WTC11 (cell line): Measurements from ENCODE around the gene ARSA. TPM values are rescaled to one million over a fixed set of nuclear protein-coding genes. Genes with fewer than 3 reads are reported as not detected.

Experiments
- ATAC-seq: fragments of 200-7000 bp; cut with Tn5 transposase; 2 replicates; pipeline ENCODE4 v1.10.0; 2021; ENCODE audit warnings: mild to moderate bottlenecking, moderate library complexity
- CTCF ChIA-PET: fragments of 300-600 bp; sonication (Branson Sonifier 250); formaldehyde crosslinking; loops from one replicate; lab custom pipeline; 2021; ENCODE audit warnings: antibody characterized with exemption; lab: Charles Lee
- POLR2A ChIA-PET: fragments of 350-600 bp; sonication (Branson Sonifier 250); formaldehyde crosslinking; loops from one replicate; lab custom pipeline; 2021; ENCODE audit warnings: antibody characterized with exemption; lab: Charles Lee
- DNase-seq: peaks from one replicate; pipeline ENCODE4 v3.0.0; 2021; ENCODE audit warnings: low spot score
- H3K27ac Mint-ChIP-seq: 2 replicates; pipeline ENCODE4 v1.8.0; 2021; ENCODE audit warnings: mixed read lengths
- H3K27me3 Mint-ChIP-seq: 2 replicates; pipeline ENCODE4 v1.8.0; 2021; ENCODE audit warnings: low read depth, mild to moderate bottlenecking, moderate library complexity, mixed read lengths
- H3K36me3 Mint-ChIP-seq: 2 replicates; pipeline ENCODE4 v1.8.0; 2021; ENCODE audit warnings: mixed read lengths
- H3K4me1 Mint-ChIP-seq: 2 replicates; pipeline ENCODE4 v1.8.0; 2022; ENCODE audit warnings: mixed read lengths
- H3K4me3 Mint-ChIP-seq: 2 replicates; pipeline ENCODE4 v1.8.0; 2021; ENCODE audit warnings: mild to moderate bottlenecking, moderate library complexity, mixed read lengths
- H3K9me3 Mint-ChIP-seq: 2 replicates; pipeline ENCODE4 v1.8.0; 2021; ENCODE audit warnings: mixed read lengths
- ESRRA ChIP-seq: sonication (generic); formaldehyde crosslinking; IDR thresholded peaks from 2 replicates; pipeline ENCODE4 v1.8.1; 2022; ENCODE audit warnings: mild to moderate bottlenecking, missing genetic modification reagents, borderline replicate concordance
- FOXJ3 ChIP-seq: sonication (generic); formaldehyde crosslinking; IDR thresholded peaks from 2 replicates; pipeline ENCODE4 v1.9.0; 2021; ENCODE audit warnings: missing genetic modification reagents, mild to moderate bottlenecking, borderline replicate concordance
- FOXK1 ChIP-seq: sonication (generic); formaldehyde crosslinking; IDR thresholded peaks from 2 replicates; pipeline ENCODE4 v1.8.0; 2022; ENCODE audit warnings: mild to moderate bottlenecking, moderate library complexity, missing genetic modification reagents
- HMGA2 ChIP-seq: fragments of 250-450 bp; sonication (Bioruptor Pico); IDR thresholded peaks from 2 replicates; pipeline ENCODE4 v1.4.0; 2021; ENCODE audit warnings: mild to moderate bottlenecking, moderate library complexity
- JAZF1 ChIP-seq: fragments of 250-450 bp; sonication (Bioruptor Pico); IDR thresholded peaks from 2 replicates; pipeline ENCODE4 v1.9.0; 2021; ENCODE audit warnings: moderate library complexity, mild to moderate bottlenecking, inconsistent platforms
- JUN ChIP-seq: sonication (generic); formaldehyde crosslinking; IDR thresholded peaks from 2 replicates; pipeline ENCODE4 v1.8.0; 2023; ENCODE audit warnings: mild to moderate bottlenecking, missing genetic modification reagents
- NFYB ChIP-seq: sonication (generic); formaldehyde crosslinking; conservative IDR thresholded peaks from 2 replicates; pipeline ENCODE4 v1.8.0; 2022; ENCODE audit warnings: low read depth, missing genetic modification reagents
- ZBTB21 ChIP-seq: sonication (generic); formaldehyde crosslinking; IDR thresholded peaks from 2 replicates; pipeline ENCODE4 v1.8.1; 2023; ENCODE audit warnings: mild to moderate bottlenecking, missing genetic modification reagents, borderline replicate concordance
- ZNF317 ChIP-seq: sonication (generic); formaldehyde crosslinking; IDR thresholded peaks from 2 replicates; pipeline ENCODE4 v1.8.1; 2023; ENCODE audit warnings: low read depth, mild to moderate bottlenecking, moderate library complexity, missing genetic modification reagents, borderline replicate concordance
- ZNF396 ChIP-seq: fragments of 250-450 bp; sonication (Bioruptor Pico); IDR thresholded peaks from 2 replicates; pipeline ENCODE4 v1.8.0; 2021; ENCODE audit warnings: mild to moderate bottlenecking, moderate library complexity, borderline replicate concordance
- total RNA-seq: library from RNA; stranded (reverse); gene quantifications from 3 replicates; pipeline ENCODE4 v1.2.3, GENCODE V29; 2021
- TF ChIP-seq, protein P1 (sequence below): sonication (generic); formaldehyde crosslinking; IDR thresholded peaks from 2 replicates; pipeline ENCODE4 v1.8.1; 2023; ENCODE audit warnings: mild to moderate bottlenecking, missing genetic modification reagents, borderline replicate concordance
- TF ChIP-seq, protein P2 (sequence below): sonication (generic); formaldehyde crosslinking; IDR thresholded peaks from 2 replicates; pipeline ENCODE4 v1.8.1; 2023; ENCODE audit warnings: mild to moderate bottlenecking, missing genetic modification reagents, moderate library complexity
- TF ChIP-seq, protein P3 (sequence below): sonication (generic); formaldehyde crosslinking; IDR thresholded peaks from 2 replicates; pipeline ENCODE4 v1.8.1; 2023; ENCODE audit warnings: mild to moderate bottlenecking, missing genetic modification reagents
- TF ChIP-seq, protein P4 (sequence below): sonication (generic); formaldehyde crosslinking; IDR thresholded peaks from 2 replicates; pipeline ENCODE4 v1.8.1; 2022; ENCODE audit warnings: mild to moderate bottlenecking, moderate library complexity, missing genetic modification reagents
- TF ChIP-seq, protein P5 (sequence below): fragments of 200-600 bp; IDR thresholded peaks from 2 replicates; pipeline ENCODE4 v1.8.0; 2022; ENCODE audit warnings: antibody characterized with exemption
- TF ChIP-seq, protein P6 (sequence below): fragments of 250-450 bp; sonication (Bioruptor Pico); IDR thresholded peaks from 2 replicates; pipeline ENCODE4 v2.1.2; 2022; ENCODE audit warnings: mild to moderate bottlenecking, moderate library complexity
- TF ChIP-seq, protein P7 (sequence below): fragments of 250-450 bp; sonication (Bioruptor Pico); IDR thresholded peaks from 2 replicates; pipeline ENCODE4 v1.9.0; 2021; ENCODE audit warnings: moderate library complexity, mild to moderate bottlenecking, inconsistent platforms, borderline replicate concordance

The ARSA gene
- total RNA-seq, 1 experiment from 2014 or later = 18.8 TPM

DNA sequence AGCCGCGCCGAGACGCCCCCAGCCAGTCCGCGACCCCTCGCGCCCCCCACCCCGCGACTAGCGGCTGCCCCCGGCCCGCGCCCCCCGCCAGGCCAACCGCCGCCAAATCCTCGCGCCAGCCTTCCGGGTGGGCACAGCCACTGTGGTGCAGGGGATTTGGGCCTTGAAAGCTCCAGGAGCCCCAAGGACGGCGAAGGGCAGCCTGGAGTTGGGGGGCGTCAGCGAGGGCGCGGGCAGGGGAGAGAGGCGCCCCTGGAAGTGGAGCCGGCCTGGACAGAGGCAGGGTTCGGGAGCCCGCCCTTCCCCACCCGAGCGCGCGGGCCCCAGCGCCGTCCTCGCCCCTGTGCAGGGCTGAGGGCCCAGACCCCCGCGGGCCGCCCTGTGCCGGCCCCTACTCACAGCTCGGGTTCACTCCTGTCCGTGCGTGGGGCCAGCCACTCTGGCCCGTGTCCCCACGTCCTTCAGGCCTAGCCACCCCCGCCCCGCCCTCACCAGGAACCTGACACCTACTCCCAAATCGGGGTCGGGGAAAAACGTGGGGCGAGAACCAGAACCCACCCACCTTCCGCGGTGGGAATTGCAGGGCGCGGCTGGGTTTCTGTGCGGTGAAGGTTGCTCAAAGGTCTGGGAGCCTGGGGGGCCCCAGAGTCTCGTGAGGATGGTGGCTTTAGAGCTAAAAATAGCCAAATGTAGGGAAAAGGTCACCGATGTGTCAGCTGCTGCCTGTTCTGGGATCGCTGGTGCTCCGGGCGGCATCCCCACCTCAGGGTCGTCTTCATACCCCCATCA lies 49.8 kb downstream of the ARSA start, which contains the start of gene CPT1B (continued):
- TF ChIP-seq, protein P1, sequence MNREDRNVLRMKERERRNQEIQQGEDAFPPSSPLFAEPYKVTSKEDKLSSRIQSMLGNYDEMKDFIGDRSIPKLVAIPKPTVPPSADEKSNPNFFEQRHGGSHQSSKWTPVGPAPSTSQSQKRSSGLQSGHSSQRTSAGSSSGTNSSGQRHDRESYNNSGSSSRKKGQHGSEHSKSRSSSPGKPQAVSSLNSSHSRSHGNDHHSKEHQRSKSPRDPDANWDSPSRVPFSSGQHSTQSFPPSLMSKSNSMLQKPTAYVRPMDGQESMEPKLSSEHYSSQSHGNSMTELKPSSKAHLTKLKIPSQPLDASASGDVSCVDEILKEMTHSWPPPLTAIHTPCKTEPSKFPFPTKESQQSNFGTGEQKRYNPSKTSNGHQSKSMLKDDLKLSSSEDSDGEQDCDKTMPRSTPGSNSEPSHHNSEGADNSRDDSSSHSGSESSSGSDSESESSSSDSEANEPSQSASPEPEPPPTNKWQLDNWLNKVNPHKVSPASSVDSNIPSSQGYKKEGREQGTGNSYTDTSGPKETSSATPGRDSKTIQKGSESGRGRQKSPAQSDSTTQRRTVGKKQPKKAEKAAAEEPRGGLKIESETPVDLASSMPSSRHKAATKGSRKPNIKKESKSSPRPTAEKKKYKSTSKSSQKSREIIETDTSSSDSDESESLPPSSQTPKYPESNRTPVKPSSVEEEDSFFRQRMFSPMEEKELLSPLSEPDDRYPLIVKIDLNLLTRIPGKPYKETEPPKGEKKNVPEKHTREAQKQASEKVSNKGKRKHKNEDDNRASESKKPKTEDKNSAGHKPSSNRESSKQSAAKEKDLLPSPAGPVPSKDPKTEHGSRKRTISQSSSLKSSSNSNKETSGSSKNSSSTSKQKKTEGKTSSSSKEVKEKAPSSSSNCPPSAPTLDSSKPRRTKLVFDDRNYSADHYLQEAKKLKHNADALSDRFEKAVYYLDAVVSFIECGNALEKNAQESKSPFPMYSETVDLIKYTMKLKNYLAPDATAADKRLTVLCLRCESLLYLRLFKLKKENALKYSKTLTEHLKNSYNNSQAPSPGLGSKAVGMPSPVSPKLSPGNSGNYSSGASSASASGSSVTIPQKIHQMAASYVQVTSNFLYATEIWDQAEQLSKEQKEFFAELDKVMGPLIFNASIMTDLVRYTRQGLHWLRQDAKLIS (CRISPR knock-in tag) = no peak
- TF ChIP-seq JUN (CRISPR knock-in tag) (no peak), ESRRA (no peak), ZNF317 (CRISPR knock-in tag) (no peak), HMGA2 (CRISPR knock-in tag) (no peak), FOXK1 (no peak)
- TF ChIP-seq, protein P2, sequence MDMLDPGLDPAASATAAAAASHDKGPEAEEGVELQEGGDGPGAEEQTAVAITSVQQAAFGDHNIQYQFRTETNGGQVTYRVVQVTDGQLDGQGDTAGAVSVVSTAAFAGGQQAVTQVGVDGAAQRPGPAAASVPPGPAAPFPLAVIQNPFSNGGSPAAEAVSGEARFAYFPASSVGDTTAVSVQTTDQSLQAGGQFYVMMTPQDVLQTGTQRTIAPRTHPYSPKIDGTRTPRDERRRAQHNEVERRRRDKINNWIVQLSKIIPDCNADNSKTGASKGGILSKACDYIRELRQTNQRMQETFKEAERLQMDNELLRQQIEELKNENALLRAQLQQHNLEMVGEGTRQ (CRISPR knock-in tag) = no peak
- TF ChIP-seq, protein P3, sequence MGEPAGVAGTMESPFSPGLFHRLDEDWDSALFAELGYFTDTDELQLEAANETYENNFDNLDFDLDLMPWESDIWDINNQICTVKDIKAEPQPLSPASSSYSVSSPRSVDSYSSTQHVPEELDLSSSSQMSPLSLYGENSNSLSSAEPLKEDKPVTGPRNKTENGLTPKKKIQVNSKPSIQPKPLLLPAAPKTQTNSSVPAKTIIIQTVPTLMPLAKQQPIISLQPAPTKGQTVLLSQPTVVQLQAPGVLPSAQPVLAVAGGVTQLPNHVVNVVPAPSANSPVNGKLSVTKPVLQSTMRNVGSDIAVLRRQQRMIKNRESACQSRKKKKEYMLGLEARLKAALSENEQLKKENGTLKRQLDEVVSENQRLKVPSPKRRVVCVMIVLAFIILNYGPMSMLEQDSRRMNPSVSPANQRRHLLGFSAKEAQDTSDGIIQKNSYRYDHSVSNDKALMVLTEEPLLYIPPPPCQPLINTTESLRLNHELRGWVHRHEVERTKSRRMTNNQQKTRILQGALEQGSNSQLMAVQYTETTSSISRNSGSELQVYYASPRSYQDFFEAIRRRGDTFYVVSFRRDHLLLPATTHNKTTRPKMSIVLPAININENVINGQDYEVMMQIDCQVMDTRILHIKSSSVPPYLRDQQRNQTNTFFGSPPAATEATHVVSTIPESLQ = no peak
- TF ChIP-seq, protein P4, sequence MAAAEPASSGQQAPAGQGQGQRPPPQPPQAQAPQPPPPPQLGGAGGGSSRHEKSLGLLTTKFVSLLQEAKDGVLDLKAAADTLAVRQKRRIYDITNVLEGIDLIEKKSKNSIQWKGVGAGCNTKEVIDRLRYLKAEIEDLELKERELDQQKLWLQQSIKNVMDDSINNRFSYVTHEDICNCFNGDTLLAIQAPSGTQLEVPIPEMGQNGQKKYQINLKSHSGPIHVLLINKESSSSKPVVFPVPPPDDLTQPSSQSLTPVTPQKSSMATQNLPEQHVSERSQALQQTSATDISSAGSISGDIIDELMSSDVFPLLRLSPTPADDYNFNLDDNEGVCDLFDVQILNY (CRISPR knock-in tag) = no peak

DNA sequence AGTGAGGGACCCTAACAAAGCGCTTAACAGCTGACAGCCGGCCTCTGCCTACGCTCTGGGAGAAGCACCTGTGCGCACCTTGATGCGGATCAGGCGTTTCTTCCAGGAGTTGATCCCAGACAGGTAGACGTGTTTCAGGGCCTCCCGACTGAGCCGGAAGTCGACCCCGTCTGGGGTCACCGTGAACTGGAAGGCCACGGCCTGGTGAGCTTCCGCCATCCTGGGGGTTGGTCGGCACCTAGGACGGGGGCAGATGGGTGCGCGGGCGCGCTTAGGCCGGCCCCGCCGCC lies 50.3 kb downstream of the ARSA start:
- ATAC-seq = no peak
- ChIA-PET CTCF (interaction anchor here (0.9 to 5.0 kb wide), 4 partner anchors 14 to 52 kb away, joined by 3 to 25 read pairs (median 5); partner anchors contain the start of genes ARSA, SCO2 and SYCE3), POLR2A (no interaction called here)
- TF ChIP-seq ZNF396 (no peak), JAZF1 (CRISPR knock-in tag) (no peak), ZBTB21 (no peak), FOXJ3 (CRISPR knock-in tag) (no peak), NFYB (CRISPR knock-in tag) (no peak)
- TF ChIP-seq, protein P5, sequence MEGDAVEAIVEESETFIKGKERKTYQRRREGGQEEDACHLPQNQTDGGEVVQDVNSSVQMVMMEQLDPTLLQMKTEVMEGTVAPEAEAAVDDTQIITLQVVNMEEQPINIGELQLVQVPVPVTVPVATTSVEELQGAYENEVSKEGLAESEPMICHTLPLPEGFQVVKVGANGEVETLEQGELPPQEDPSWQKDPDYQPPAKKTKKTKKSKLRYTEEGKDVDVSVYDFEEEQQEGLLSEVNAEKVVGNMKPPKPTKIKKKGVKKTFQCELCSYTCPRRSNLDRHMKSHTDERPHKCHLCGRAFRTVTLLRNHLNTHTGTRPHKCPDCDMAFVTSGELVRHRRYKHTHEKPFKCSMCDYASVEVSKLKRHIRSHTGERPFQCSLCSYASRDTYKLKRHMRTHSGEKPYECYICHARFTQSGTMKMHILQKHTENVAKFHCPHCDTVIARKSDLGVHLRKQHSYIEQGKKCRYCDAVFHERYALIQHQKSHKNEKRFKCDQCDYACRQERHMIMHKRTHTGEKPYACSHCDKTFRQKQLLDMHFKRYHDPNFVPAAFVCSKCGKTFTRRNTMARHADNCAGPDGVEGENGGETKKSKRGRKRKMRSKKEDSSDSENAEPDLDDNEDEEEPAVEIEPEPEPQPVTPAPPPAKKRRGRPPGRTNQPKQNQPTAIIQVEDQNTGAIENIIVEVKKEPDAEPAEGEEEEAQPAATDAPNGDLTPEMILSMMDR = no peak
- TF ChIP-seq, protein P4 (CRISPR knock-in tag) = no peak
- TF ChIP-seq, protein P6, sequence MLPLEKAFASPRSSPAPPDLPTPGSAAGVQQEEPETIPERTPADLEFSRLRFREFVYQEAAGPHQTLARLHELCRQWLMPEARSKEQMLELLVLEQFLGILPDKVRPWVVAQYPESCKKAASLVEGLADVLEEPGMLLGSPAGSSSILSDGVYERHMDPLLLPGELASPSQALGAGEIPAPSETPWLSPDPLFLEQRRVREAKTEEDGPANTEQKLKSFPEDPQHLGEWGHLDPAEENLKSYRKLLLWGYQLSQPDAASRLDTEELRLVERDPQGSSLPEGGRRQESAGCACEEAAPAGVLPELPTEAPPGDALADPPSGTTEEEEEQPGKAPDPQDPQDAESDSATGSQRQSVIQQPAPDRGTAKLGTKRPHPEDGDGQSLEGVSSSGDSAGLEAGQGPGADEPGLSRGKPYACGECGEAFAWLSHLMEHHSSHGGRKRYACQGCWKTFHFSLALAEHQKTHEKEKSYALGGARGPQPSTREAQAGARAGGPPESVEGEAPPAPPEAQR (CRISPR knock-in tag) = no peak
- TF ChIP-seq, protein P7, sequence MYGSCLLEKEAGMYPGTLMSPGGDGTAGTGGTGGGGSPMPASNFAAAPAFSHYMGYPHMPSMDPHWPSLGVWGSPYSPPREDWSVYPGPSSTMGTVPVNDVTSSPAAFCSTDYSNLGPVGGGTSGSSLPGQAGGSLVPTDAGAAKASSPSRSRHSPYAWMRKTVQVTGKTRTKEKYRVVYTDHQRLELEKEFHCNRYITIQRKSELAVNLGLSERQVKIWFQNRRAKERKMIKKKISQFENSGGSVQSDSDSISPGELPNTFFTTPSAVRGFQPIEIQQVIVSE = no peak
- Mint-ChIP-seq H3K4me3 (no peak overlapping the region), H3K27me3 (no peaks in the 10 kb centered on the region), H3K4me1 (0 out of 2 replicates have a peak, but pooled peaks cover 2% of the 10 kb centered on the region), H3K36me3 (peaks cover 10% of the 10 kb centered on the region), H3K27ac (peak overlapping the region; percentile 68; the same call in 1 of the 2 replicates), H3K9me3 (no peaks in the 10 kb centered on the region)
- DNase-seq = no peak
